ENCODE data around the gene OLR1.

DNA sequence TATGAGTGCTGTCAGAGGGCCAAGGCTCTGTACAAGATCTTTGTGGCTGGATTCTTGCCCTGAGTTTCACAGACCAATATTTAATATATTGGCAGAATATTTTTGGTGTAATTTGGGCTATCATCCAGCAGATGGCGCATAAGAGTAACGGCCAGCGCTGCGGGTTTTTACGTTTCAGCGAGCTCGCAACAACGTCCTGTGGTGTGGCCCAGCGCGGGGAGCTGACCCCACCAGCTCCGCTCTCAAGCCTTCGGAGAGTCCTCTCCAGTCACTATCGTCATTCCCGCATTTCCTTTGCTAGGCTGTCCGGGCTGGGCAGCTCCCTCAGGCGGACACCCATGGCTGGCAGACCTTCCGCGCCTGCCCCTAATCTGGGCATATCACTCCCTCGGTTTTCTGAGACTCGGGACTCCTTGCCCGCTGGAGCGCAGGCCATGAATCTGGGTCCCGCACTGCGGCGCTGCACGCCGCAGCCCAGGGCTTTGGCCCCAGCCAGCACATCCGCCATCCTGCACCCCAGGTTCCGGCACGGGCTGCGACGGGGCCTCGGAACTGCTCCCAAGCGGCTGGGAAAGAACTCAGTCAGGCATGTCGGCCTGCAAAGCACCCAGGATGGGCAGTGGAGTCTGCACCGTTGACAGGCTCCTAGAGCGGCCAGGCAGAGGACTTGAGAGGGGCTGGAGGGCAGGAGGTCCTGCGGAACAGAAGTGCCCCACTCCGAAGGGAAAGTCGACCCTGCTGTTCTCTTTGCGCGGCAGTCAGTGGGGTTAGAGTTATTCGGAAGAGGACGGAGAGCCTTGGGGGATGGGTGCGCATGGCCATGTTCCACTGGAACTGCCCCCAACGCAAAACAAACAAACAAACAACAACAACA, 18.4 kb downstream of the OLR1 start:
- TF ChIP-seq, protein P1, sequence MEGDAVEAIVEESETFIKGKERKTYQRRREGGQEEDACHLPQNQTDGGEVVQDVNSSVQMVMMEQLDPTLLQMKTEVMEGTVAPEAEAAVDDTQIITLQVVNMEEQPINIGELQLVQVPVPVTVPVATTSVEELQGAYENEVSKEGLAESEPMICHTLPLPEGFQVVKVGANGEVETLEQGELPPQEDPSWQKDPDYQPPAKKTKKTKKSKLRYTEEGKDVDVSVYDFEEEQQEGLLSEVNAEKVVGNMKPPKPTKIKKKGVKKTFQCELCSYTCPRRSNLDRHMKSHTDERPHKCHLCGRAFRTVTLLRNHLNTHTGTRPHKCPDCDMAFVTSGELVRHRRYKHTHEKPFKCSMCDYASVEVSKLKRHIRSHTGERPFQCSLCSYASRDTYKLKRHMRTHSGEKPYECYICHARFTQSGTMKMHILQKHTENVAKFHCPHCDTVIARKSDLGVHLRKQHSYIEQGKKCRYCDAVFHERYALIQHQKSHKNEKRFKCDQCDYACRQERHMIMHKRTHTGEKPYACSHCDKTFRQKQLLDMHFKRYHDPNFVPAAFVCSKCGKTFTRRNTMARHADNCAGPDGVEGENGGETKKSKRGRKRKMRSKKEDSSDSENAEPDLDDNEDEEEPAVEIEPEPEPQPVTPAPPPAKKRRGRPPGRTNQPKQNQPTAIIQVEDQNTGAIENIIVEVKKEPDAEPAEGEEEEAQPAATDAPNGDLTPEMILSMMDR (IDR thresholded peaks at IDR 0.05; ENCODE audit: low read depth, low read length), result peak; percentile 74
- no peak for TF ChIP-seq EZH2phosphoT487 (IDR thresholded peaks at IDR 0.05; ENCODE audit: low read depth)
